NCI-H1105 (cell line): Measurements from ENCODE around the gene SUFU.
"Not testable (repeated sequence)": the region's sequence is repeated elsewhere in the genome, so short reads cannot be mapped to it uniquely, and the experiment has no call there.

ENCODE experiments used
- DNase-seq: peaks from one replicate; lab custom pipeline; 2025; lab: John Stamatoyannopoulos, UW

The SUFU gene

DNA sequence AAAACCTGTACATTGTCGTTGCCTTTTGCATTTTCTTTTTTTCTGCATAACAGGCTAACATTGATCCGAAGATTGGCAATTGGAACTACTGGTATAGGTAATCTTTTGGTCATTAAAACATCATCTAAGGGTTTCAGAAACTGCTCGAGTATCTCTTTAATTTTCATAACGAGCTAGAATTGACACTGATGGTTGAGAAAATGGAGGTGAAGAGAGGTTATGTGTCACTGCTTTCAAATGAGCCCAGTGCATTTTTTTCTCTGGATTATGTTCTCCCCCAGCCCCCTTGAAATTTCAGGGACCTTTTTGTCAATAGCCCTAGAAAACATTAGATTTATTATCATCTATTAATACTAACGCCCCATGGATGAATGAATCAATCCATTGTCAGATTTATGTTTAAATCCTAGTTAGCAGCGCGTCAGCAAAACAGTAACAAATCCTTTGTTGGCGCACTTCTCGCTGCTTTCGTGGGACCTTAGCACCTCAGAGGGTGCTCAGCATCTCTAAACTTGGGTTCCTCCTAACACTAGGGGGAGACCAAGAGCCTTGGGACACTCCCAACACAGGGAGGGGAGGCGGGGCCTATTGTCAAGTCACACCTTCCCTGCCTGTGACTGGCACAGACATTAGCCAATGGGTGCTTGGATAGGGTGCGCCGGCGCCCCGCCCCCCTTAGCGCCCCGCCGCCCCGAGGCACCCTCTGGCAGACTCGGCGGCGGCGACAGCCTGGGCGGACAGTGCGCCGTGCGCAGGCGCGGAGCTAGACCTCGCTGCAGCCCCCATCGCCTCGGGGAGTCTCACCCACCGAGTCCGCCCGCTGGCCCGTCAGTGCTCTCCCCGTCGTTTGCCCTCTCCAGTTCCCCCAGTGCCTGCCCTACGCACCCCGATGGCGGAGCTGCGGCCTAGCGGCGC is at the start of gene SUFU:
SUFU (plus strand) TSS at position 709 of the 915 bp plus-strand sequence; CDS start at position 890, 181 bp downstream.
- DNase-seq: peak; percentile 94

GRCh38 chr10:102454662-102455487 is 48.9 kb upstream of the SUFU start:
- DNase-seq: not testable (repeated sequence)

DNA sequence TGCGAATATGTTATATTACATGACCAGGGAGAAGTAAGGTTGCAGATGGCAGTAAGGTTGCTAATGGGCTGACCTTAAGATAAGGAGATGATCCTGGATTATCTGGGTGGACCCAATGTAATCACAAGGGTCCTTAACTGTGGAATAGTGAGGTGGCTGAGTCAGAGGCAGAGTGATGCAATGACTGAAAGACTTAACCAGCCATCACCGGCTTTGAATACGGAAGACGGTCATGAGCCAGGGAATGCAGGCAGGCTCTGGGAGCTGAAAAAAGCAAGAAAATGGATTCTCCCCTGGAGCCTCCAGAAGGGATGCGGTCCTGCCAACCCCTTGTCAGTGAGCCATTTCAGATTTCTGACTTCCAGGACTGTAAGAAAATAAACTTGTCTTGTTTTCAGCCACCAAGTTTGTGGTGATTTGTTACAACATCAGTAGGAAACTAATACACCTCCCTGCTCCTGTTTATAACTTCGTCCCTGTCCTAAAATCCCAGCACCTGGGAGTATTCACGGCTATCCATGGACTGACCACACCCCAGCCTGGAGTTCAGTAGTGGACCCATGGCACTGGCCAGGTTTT is 47.8 kb upstream of the SUFU start:
- no peak for DNase-seq

GRCh38 chr10:102457591-102458150 is 46.1 kb upstream of the SUFU start:
- DNase-seq: no peak

GRCh38 chr10:102458656-102459055 is 45.1 kb upstream of the SUFU start:
- DNase-seq: no peak

GRCh38 chr10:102460836-102461186 is 43.0 kb upstream of the SUFU start:
- no peak for DNase-seq

DNA sequence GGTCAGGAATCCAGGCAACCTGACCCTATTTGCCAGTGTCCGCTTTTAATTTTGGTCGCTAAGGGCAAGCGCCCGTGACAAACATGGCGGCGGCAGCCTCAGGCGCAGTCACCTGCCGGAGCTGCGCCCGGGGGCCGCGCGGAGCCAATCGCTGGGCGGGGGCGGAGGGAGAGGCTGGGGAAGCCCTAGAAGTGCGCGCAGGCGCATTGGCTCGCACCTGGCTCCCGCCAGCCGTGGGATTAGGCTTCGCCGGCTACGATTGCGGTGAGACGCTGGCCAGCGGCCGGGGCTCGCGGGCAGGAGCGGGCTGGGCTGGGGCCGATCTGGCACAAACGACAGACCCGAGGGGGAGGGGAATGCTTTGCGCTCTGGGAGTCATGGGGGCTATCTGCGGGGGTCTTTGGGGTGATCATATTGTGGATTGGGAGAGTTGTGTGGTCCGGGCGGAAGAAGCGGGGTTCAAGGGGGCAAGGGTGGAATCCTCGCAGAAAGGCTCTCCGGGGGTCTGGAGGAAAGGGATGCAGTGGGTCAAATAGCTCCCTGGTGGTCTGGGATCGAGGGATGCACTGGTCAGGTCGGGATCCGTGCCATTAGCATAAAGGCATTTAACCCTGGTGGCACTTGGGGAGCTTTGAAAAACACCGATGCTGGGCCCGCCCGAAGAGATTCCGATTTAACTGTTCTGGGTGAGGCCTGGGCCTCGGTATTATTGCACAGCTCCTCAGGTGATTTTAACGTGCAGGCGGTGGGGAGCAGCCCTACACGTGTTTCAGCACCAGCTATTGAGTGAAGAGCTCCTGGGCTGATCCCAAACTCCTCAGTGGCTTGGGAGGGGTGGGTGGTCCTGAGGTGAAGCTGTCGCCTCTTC is 42.4 kb upstream of the SUFU start:
- DNase-seq: peak; percentile 78

GRCh38 chr10:102462512-102463054 is 41.2 kb upstream of the SUFU start:
- DNase-seq: no peak

DNA sequence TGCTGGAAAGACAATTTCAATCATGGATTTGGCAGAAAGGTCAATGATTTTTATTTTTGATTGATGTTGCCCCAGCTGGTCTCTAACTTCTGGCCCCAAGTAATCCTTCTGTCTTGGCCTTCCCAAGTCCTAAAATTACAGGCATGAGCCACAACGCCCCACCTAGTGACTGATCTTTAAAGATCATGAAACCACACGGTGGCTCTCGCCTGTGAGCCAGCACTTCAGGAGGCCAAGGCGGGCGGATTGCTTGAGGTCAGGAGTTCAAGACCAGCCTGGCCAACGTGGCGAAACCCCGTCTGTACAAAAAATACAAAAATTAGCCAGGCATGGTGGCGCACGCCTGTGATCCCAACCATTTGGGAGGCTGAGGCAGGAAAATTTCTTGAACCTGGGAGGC is 39.8 kb upstream of the SUFU start:
- no peak for DNase-seq

DNA sequence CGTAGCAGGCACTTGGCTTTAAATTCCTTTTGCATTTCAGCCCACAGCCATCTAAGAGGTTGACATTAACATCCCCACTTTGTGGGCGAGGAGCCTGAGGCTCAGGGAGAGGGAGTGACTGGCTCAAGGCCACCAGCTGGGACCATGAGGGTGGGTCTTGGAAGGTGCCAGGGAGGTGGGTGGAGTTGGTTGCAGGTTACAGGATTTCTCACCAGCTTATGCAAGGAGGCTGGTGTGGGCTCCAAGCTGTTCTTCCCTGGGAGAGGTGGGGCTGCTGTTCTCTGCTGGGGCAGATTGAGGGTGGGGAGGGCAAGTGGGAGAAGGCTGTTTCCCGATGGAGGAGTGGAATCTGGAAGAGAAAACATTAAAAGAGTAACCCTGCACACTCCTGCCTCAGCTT is 38.3 kb upstream of the SUFU start:
- no peak for DNase-seq

DNA sequence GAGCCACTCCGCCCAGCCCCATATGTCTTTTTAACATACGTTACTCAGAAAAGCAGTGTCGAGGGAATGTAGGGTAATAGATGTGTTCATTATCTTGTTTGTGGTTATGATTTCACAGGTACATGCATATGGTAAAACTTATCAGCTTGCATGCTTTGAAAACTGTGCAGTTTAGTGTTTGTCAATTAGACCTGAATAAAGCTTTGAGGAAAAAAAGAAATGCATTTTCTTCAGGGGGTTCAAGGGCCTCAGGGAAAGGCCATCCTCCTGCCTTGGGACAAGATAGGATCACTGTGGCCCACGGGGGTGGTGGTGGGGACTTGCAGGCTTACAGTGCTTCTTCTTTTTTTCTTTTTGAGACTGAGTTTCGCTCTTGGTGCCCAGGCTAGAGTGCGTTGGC is 36.5 kb upstream of the SUFU start:
- DNase-seq: no peak

GRCh38 chr10:102467971-102468438 is 35.8 kb upstream of the SUFU start:
- no peak for DNase-seq

GRCh38 chr10:102468683-102469082 is 35.1 kb upstream of the SUFU start:
- DNase-seq: no peak

DNA sequence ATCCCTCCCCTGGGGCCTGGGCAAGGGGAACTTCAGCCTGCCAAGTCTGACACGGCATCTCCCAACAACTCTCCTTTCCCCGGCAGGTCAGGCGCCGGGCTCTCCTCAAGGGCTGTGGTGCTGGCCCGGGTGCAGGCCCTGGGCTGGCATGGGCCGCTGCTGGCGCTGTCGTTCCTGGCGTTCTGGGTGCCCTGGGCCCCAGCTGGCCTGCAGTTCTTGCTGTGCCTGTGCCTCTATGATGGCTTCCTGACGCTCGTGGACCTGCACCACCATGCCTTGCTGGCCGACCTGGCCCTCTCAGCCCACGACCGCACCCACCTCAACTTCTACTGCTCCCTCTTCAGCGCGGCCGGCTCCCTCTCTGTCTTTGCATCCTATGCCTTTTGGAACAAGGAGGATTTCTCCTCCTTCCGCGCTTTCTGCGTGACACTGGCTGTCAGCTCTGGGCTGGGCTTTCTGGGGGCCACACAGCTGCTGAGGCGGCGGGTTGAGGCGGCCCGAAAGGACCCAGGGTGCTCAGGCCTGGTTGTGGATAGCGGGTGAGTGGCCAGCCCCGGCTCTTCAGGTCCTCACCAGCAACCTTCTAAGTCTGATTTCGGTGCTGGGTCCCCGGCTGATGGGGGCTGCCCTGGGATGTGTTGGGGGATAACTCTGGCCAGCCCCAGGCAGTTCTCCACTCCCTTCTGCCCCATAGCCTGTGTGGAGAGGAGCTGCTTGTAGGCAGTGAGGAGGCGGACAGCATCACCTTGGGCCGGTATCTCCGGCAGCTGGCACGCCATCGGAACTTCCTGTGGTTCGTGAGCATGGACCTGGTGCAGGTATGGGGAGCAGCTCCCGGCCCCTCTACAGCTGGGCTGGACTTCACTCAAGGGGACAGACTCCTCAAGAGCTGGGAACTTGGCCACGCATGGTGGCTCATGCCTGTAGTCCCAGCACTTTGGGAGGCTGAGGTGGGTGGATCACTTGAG is 32.9 kb upstream of the SUFU start:
- DNase-seq: no peak

- DNase-seq: no peak
Observed at GRCh38 chr10:102473445-102474331, 30.1 kb upstream of the SUFU start.

- no peak for DNase-seq
Observed at GRCh38 chr10:102475451-102476040, 28.2 kb upstream of the SUFU start.

GRCh38 chr10:102476466-102477141 is 27.2 kb upstream of the SUFU start:
- no peak for DNase-seq

DNA sequence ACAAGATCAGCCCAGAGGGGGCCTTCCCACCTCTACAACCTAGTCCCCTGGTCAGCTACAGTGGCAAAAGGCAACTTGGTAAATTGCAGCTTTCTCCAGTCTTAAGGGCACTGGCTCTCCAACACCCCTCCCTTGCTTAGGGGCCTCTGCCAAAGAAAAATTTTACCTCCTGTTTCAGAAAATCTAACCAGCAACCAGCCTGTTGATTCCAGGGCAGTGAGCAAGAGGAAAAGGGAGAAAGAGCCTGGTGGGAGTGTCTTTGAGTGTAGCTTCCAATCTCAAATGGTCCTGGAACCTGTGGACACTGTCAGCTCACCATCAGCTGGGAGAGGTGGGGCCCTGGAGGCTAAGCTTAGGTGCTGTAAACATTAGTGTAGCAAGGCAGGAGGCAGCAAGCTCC is 24.1 kb upstream of the SUFU start:
- no peak for DNase-seq
